ENCODE data around the gene LRRC72. TPM values are rescaled to one million over a fixed set of nuclear protein-coding genes. Genes with fewer than 3 reads are reported as not detected.

LRRC72 gene
- total RNA-seq, 1 experiment from 2014 or later = not detected

DNA sequence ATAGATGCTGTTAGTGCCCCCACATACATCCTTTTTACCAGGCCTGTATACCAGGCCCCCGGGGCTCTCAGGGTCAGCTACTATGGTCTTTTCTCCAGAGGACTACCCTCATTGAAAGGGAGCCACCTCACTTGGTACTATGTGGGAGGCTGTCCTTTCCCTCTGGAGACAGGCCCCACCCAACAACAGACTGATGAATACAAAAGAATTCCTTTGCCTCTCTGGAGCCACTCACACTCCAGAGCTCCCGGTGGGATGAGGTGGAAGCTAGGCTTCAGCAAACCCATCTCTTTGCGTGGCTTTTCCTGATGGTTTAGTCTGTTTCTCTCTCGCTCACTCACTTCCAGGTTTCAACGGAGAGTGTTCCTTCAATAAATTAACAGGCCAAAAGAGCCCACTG, 88.6 kb downstream of the LRRC72 start:
- H3K9me3 Mint-ChIP-seq = no peaks in the 10 kb centered on the region; a peak in 1 of 5 replicates
- H3K4ac ChIP-seq (ENCODE audit: low read depth, low read length) = no peak overlapping the region
- no peaks in the 10 kb centered on the region for H3K23me2 ChIP-seq (ENCODE audit: insufficient read length, low read depth, low read length, poor library complexity, severe bottlenecking)
- no peak overlapping the region for H3K14ac ChIP-seq (ENCODE audit: insufficient read depth, low read length)
- no peak overlapping the region for H4K5ac ChIP-seq (ENCODE audit: insufficient read length, low read depth, low read length)
- H3K27me3 ChIP-seq (ENCODE audit: insufficient read depth, low read length) = no peaks in the 10 kb centered on the region
- H3K36me3 Mint-ChIP-seq (ENCODE audit: insufficient read depth in 1 of 3, low read depth in 3 of 3) = peaks cover 5 to 23% (median 7%) of the 10 kb centered on the region in 3 experiments; a peak in 5 of 7 replicates
- no peak overlapping the region for H4K91ac ChIP-seq (ENCODE audit: insufficient read length, low read depth, low read length)
- H3T11ph ChIP-seq (ENCODE audit: low read length) = no peak overlapping the region
- H3K27me3 Mint-ChIP-seq (ENCODE audit: low read depth) = no peaks in the 10 kb centered on the region
- no peaks in the 10 kb centered on the region for H3K79me1 ChIP-seq (ENCODE audit: insufficient read depth, low read depth, low read length, poor library complexity, severe bottlenecking)
- no peak for DNase-seq
- H3K9ac ChIP-seq (ENCODE audit: extremely low read depth, insufficient read length, low read length) = no peak overlapping the region
- H3K56ac ChIP-seq (ENCODE audit: insufficient read length, low read depth, low read length) = no peak overlapping the region
- no peaks in the 10 kb centered on the region for H4K20me1 ChIP-seq (ENCODE audit: control insufficient read depth, insufficient read depth, insufficient read length)
- H3K4me3 Mint-ChIP-seq = no peak overlapping the region
- H3K23ac ChIP-seq (ENCODE audit: insufficient read length, low read depth, low read length) = no peak overlapping the region
- H3K9me3 ChIP-seq (ENCODE audit: control insufficient read depth, low read depth, low read length) = no peaks in the 10 kb centered on the region
- H2BK20ac ChIP-seq (ENCODE audit: low read depth, low read length, poor library complexity, severe bottlenecking) = no peak overlapping the region
- no peak overlapping the region for H2BK12ac ChIP-seq (ENCODE audit: insufficient read length, low read depth, low read length)
- H2BK15ac ChIP-seq (ENCODE audit: low read depth, low read length) = no peak overlapping the region
- WGBS (ENCODE audit: extremely low coverage, insufficient read length, low lambda C conversion rate) = no CpG with 5 or more reads among the region's 5 CpGs
- no peaks in the 10 kb centered on the region for H3K79me2 ChIP-seq (ENCODE audit: insufficient read depth, low read length)
- TF ChIP-seq, protein P1, sequence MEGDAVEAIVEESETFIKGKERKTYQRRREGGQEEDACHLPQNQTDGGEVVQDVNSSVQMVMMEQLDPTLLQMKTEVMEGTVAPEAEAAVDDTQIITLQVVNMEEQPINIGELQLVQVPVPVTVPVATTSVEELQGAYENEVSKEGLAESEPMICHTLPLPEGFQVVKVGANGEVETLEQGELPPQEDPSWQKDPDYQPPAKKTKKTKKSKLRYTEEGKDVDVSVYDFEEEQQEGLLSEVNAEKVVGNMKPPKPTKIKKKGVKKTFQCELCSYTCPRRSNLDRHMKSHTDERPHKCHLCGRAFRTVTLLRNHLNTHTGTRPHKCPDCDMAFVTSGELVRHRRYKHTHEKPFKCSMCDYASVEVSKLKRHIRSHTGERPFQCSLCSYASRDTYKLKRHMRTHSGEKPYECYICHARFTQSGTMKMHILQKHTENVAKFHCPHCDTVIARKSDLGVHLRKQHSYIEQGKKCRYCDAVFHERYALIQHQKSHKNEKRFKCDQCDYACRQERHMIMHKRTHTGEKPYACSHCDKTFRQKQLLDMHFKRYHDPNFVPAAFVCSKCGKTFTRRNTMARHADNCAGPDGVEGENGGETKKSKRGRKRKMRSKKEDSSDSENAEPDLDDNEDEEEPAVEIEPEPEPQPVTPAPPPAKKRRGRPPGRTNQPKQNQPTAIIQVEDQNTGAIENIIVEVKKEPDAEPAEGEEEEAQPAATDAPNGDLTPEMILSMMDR (conservative IDR thresholded peaks at IDR 0.05) = no peak
- H2AFZ ChIP-seq (ENCODE audit: low read length) = no peak overlapping the region
- H4K8ac ChIP-seq (replicated peaks; ENCODE audit: insufficient read length, low read depth, low read length) = no peak overlapping the region
- no peaks in the 10 kb centered on the region; the same call in 1 of the 2 replicates for H3K4me1 ChIP-seq (ENCODE audit: insufficient read depth, low read length)
- H2BK5ac ChIP-seq (ENCODE audit: insufficient read length, low read length) = no peak overlapping the region
- no peak overlapping the region for H2AK5ac ChIP-seq (ENCODE audit: insufficient read length, low read length)
- no peak overlapping the region for H2BK120ac ChIP-seq (ENCODE audit: low read depth, low read length, poor library complexity, severe bottlenecking)
- peak overlapping the region in 2 of 3 experiments; percentile 38 to 40; a peak in 2 of 7 replicates for H3K27ac Mint-ChIP-seq
- no peak overlapping the region for H3K27ac ChIP-seq (ENCODE audit: insufficient read length, low read depth, low read length)
- no peak overlapping the region for H3K4me2 ChIP-seq (ENCODE audit: insufficient read depth, insufficient read length, low read length)
- H3K4me1 Mint-ChIP-seq = peaks cover 14 to 17% of the 10 kb centered on the region in 2 experiments
- H3K18ac ChIP-seq (ENCODE audit: insufficient read length, low read depth, low read length) = no peak overlapping the region
